ENCODE results near the gene TARS3.

TARS3 gene

DNA sequence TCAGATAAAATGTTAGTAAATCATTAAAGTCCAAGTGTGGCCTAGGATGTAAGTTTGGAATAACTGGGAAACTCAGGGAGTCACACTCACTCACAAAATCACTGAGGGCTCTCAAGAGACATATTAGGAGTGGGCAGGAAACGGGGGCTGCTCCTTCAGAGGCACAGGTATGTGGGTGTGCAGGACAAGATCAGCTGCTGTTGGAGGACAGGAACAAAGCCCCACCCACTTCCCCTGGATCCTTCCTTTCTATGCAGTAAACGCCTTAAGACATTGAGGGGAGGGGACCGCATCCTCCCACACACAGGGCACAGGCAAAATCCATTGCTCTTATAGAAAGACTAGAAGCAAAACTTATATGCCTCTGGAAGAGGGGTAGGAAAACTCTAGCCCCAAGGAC, 102.3 kb downstream of the TARS3 start:
- no peak for DNase-seq (ENCODE audit: low read depth)

DNA sequence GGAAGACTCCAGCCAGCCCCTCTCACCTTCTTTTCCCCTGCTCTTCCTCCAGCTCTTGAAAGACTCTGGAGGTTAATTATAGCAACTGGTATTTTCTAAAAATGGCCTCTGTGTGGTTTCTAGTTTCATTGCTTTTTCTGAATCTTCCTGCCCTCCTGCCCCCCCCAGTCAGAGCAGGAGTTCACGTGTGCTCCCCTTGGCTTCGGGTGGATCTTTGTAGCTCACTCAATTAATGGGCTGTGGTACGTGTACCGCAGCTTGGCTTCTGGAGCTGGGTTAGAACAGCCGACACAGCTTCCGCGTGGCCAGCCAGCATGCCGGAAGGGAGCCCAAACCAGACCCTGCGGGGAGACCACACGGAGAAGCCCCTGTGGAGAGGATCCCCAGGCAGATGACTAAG, 103.6 kb downstream of the TARS3 start:
- DNase-seq (ENCODE audit: low read depth): no peak

DNA sequence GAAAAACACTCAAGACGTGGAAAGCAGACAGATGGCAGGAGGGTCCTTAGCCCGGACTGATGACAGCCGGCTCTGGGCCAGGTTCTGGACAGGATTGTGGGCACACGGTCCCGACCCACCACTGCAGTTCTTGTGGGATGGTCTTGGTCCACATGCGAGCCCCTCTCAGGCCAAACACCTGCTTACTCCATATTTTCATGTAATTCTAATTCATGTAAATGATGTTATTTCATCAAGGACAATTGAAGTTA, 104.7 kb downstream of the TARS3 start:
- no peak for DNase-seq (ENCODE audit: low read depth)

DNA sequence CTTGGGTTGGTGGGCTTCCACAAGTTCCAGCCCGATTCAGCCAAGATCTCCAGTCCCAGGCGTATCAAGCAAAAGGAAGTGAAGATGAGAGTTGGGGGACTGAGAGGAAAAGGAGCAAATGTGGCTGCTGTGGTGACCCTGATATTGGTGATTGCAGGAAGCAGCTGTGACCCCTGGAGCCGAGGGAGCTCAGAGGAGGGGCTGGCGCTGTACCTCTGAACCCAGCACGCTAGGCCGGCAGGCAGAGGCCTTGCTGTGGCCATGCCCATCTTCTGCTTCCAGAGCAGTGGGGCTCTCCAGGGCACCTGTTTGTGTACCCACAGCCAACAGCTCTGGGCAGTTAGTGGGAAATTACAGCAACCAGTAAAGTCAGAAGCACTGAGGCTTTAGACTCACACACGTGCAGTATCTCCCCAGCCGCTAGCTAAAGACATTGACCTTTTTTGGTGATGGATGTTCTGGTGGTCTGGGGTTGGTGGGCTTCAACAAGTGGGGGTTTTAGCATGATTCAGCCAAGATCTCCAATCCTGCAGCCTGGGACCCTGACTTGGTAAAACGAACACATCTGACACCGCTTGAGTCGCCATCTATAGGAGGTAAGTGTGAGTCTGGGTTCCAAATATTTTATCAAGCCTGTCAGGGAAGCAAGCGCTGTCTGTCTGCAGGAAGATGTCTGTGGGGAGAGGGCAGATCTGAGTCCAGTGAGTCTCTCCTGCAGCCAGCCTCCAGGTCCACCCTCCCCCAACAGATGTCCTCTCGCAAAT, 105.2 kb downstream of the TARS3 start:
- no peak for DNase-seq (ENCODE audit: low read depth)

DNA sequence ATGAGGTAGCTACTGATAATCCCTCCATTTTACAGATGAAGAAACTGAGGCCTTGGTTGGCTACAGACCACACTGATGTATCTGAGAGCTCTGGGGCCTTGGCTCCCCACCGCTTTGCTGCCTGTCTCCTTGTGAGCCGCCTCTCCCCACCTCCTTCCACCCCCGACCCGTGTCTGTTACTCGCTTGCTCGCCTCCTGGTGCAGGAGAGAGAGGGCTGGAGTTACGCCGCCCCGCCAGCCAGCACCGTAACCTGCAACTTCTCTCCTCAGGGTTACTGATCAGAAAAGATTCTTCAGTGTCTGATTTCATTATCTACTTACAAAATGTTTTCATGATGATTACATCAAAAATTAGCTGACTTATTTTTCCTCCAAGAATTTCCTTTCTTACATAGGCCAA, 106.2 kb downstream of the TARS3 start:
- no peak for DNase-seq (ENCODE audit: low read depth)

DNA sequence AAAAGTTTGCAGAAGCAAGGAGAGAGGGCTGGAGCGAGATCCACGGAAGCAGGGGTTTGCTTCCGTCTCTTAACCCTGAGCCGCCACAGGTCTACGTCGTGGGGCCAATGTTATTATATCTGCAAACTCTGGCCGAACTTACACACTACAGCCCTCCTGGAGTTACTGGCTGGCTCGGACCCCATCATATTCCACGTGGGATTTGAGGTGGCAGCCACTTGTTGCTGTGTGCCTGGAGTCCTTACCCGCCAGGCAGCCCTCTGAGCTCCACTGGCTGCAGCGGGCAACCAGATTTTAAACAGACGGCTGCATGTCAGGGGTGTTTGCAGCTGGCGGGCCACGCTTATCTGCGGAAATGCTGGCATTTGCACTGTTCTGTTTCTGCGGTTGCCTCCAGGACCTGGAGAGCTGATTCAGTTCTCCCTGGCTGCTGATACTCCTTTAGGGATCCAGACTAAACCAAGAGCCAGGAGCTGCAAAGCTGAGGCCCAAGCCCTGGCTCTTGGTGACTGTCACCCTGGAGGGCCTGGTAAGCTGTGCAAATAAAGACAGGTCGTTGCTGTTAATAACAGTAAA, 106.8 kb downstream of the TARS3 start:
- no peak for DNase-seq (ENCODE audit: low read depth)

DNA sequence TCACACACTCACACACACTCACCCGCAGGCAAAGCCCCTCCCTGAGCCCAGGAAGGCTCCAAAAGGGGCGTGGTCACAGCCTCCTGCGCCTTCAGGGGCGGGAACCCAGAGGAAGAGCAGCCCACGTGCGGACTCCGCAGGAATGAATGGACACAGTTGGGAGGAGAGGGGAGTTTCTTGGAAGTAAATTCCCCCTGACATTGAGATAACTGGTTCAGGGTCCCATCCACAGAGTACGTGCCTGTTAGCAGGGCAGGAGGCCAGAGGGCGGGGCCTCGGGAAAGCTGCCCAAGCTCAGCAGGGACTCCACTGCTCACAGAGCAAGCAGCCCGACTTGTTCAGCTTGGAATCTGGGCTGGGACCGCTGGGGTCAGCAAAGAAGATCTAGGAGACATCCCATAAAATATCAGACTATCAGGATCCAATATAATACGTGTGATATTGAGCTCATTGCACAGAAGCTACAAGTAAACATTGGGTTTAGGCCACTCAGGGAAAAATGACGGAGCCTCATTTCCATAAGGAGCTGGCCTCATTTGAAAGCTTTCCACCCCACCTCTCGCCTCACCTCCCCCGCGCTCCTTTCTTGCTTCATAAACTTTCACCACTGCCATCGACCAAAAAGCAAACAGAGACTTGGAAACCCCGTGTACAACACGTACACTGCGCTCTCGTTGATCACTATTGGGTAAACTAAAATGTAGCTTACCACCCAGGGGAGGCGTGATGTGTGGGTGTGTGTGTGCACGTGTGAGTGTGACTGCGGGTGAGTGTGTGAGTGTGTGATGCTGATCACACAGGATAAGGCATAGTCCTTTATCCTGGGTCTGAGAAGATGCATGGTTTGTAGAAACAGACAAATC, 108.1 kb downstream of the TARS3 start:
- no peak for DNase-seq (ENCODE audit: low read depth)

DNA sequence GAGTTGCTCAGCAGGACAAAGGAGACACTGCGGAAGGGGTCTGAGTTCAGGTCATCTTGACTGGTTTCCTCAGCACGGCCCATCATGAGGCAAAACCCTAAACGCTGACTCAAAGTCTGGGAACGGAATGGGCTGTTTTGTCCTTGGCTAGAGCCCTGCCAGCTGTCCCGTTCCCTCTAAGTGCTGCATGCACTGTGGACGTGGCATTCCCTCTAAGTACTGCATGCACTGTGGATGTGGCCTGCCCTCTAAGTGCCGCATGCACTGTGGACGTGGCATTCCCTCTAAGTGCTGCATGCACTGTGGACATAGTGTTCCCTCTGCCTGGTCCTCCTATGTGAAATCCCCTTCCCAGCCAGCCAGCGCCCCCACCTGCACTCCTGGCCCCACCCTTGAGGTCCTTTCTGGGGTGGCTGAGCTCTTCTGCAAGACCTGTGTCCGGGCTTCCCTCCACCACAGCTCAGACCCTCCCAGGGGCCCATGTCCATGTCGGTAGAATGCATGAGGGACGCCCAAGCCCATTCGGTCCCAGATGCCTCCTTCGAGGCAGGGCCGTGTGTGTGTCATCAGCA, 108.8 kb downstream of the TARS3 start:
- DNase-seq (ENCODE audit: low read depth): no peak

DNA sequence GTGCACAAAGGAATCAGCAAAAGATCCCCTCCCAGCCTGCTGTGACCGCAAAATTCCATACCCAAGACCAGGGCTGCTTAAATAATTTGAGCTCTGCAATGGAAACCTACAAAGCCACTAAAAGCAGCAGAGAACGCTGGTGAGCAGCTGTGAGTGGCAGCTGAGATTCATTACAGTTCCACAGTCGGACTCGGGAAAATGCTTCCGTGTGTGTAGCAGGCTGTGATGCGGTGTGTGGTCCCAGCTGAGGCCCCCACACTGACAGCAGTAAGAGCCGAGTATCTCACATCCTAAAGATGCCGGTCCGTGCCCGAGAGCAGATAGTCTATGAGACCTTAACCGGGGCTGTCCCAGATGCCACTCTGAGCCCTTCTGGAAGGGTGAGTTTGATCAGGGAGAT, 109.5 kb downstream of the TARS3 start:
- no peak for DNase-seq (ENCODE audit: low read depth)

DNA sequence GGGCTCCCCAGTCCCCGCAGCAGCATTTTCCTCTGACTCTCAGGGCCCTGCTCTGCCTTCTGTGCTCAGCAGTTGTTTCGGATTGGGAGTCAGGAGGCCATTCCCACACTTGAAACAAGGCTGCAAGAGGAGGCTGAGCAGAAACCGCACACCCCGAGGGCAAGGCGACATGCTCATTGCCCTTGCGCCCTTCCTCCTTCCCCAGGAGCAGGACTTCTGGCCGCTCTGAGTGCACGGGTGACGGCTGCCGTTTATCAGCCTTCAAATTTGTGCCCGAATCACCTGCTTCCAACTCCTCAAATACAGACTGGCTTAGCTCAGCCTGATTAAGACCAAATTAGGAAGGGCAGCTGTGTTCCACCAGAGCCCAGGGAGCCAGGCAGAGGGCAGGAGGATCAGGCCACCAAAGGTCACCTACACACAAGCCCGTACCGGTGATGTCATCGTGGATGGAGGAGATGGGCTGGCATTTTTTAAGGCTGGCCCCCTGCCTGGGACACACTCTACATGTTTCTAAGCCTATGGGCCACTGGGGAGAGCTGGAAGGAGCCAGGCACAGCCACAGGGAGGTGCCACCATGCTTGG, 110.2 kb downstream of the TARS3 start:
- DNase-seq (ENCODE audit: low read depth): no peak

DNA sequence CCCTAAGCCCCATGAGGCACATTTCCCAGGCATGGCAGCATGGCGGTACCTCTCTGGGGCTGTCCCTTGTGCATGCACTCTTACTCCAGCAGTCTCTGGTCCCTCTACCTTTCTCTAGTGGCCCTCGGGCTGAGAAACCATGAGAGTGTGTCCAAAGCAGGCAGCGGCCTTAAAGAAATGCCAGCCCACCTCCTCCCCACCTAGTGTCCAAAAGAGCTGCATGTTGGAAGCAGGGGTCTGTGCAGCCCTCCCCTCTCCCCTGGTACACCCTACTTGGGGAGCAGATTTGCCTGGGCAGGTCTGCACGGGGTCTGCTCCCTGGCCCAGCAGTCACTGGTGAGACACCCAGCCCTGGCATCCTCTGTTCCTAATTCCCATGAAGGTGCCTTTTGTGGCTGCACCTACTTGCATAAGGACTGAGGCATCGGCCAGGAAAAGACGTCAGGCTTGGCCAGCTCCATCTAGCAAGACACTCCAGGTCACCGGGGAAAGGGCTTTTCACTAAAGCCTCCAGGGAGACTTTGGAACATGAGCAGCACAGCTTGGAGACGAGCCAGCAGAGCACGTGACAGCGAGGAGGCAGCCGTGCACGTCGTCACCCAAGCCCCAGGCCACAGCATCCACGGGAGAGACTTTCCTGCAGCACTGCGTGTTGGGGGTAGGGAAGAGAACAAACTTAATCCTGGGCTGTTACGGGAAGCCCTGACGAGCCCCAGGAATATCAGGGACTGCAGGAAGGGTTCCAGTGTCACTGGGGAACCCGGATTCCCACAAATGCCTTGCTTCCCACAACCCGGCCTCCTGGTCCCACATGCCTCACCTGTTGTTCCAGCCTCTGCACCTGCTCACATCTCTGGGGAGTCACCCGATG, 110.9 kb downstream of the TARS3 start:
- DNase-seq (ENCODE audit: low read depth): no peak

DNA sequence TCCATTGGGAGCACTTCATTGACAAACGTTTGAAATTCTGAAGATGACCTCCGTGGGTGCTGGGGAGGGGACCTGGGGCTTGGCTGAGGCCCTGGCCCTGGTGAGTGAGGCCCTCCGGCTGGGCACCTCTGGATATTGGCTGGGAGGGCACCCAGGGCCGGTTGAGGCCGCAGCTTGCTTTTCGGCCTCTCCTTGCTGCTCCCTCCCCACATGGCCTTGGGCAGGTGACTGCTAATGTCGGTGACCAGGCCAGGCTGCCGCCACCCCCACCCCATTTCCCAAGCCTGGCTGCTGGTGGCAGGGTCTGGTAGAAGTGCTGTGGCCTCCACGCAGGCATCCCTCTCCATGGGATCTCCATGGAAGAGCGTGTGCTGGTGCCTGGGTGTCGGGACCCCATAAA, 111.6 kb downstream of the TARS3 start:
- DNase-seq (ENCODE audit: low read depth): no peak

DNA sequence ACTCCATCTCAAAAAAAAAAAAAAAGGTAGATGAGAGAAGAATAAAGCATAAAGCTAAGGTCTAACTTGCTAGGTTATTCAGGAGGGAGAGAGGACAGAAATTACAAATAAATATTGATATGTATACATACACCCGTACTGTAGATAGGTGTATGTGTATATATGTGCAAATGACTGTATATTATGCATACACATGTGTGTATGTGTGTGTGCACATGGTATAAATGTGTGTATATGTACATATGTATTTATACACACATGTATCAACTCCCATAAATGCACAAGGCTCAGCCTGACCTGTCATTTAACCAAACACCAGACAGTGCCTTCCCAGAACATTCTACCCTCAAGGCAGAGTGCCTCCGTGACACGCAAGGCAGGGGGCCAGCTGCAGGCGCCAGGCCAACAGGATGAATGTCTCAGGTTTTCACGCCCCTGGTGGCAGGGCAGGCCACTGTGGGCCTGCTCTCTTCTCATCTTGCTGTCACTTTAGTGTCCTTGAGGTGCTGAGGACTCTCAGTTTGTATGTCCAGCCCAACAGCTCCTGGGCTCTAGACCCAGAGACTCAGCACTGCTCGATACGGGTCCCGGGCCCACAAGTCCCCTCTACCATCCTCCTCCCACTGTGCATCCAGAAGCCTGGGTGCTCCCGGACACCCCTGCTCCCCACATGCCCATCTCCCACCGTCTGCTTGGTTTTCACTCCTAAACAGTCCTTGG, 112.5 kb downstream of the TARS3 start:
- DNase-seq (ENCODE audit: low read depth): no peak

DNA sequence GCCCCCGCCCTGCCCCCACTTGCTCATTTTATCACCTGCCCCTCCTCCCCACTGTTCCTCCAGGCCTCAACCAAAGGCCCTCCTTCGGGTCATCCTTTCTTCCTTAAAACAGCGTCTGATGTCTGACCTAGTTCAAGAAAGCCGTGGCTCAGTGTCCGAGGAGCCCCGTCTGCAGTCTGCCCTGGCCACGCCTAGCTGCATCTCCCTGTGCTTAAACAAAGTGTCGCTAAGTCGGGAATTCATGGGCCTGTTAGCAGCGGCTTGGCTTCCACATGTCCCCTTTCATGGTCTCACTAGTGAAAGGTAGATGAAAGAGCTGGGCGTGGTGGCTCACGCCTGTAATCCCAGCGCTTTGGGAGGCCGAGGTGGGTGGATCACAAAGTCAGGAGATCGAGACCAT, 113.3 kb downstream of the TARS3 start:
- no peak for DNase-seq (ENCODE audit: low read depth)

DNA sequence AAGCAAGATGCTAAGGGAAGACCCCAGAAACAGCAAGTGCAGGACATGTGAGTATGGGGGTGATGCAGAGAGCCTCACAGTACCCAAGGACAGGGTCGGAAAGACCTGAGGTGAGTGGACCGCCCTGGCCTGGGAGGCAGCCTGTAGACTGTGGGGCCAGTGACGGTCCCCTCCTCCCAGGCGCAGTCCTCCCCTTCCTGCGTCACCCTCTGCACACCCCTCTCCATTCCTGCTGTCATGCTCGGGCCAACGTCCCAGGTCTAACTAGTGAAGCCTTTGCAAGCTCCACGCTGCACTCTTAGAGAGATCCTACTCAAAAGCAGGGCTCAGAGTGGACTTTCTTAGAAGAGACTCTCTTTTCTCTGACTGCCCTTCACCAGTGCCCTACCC, 113.7 kb downstream of the TARS3 start:
- DNase-seq (ENCODE audit: low read depth): no peak

DNA sequence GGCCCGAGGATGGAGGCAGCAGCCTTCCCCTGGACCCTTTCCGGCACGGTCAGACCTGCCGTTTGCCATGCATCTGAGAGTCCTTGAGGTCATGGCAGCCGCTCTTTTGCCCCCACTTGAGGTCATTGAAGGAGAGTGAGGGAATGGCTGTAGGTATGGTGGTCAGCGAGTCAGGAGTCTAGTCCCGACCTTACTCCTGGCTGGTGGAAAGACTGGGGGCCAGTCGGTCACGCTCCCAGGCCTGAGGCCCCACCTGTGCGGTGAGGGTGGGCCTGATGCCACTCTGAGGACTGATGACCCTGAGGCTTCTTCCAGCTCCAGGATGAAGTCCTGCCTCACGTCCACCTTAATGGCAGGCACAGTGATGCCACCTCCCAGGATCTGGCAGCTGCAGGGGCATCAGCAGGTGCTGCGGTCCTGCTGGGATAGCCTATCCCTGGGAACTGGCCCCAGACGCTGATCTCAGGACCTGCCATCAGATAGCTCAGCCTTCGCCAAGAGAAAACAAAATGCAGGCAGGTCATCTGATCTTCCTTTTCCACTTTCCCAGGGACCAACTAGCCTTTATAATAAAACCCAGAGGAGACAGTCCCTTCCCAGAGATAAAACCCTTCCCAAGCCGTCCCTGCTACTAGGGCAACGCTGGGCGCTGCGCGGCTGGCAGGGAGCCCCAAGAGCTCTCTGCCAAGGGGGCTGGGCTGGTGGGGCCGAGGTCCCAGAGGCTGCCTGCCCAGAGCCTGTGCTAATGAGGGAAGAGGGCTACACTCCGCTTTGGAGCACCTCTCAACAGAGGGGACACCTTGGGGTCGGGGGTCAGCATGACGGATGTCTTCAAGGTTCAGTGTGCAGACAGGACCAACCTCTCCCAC, 114.3 kb downstream of the TARS3 start:
- no peak for DNase-seq (ENCODE audit: low read depth)

DNA sequence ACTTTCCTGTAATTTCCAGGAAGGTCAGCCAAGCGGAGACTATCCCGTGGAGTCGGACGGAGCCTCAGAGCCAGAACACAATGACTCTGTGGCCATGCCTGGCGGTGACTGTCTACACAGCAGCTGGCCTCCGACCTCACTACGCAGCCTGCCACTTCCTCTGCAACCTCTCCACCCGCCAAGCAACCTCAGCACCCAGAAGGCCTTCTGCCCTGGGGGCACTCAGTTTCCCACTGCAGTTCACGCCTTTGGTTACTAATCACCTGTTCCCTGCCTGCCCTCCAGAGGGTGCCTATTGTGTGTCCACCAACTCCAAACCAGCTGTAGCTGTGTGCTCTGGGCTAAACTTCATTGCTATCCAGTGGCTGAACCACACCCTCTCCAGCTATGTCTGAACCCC, 116.1 kb downstream of the TARS3 start:
- no peak for DNase-seq (ENCODE audit: low read depth)

DNA sequence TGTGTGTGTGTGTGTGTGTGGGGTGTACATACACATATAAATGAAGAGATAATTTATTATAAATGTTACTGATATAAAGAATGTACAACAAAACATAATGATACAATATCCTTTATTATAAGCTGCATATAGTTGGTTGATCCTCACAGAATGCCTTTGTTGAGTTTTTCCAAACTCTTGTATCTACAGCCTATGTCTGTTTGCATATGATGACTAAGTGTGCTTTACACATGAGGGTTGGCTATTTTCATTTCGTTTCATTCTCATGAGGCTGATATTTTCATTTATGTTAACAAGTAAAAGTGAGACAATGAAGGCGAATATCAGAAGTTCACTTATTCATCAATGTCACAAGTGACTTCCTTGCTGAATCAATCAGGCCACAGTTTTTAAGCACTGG, 117.2 kb downstream of the TARS3 start:
- DNase-seq (ENCODE audit: low read depth): no peak

DNA sequence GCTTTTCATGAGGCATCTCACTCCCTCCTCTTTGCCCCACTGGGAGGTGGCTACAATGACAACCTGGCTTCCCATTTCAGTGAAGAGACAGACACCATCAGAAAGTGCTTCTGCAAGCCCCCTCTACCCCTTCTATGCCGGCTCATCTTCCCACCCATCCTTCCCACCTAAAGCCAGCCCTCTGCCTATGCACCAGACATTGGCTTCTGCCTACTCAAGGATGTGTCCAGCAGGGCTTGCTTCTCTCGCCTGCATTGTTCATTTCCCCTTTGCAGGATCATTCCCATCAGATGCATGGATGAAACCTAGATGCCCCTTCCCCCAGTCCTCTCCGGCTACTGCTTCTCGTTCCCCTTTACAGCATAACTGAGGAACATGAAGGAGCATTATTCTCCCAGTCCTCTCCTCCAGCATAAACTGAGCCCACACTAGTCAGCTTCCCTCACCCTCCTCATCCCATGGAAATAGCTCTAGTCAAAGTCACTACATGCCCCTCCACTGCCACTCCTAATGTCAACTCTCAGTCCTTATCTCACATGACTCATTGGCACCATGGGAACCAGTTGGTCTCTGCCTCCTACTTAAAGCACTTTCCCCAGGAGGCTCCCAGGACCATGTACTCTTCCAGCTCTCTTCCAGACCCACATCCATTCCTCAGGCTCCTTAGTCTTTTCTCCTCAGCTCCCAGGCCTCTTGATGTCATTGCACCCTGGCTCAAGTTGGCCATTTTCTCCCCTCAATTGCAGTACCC, 120.0 kb downstream of the TARS3 start:
- no peak for DNase-seq (ENCODE audit: low read depth)

Data from stimulated activated CD8-positive, alpha-beta memory T cell treated with anti-CD3 and anti-CD28 coated beads, Interleukin-4, amount 100 ng/mL, for 24 hours (primary cell).